Renal cortex interstitium (tissue), 15 donors: Measurements from ENCODE around the gene NUDT4. TPM values are rescaled to one million over a fixed set of nuclear protein-coding genes. Genes with fewer than 3 reads are reported as not detected.
A peak's percentile ranks its signal among the peaks of the same experiment; 100 is the strongest.

Source experiments
- DNase-seq, 11 donors: peaks; one replicate each; pipeline ENCODE4 v3.0.0-alpha.2; 2013; ENCODE audit warnings: low read depth in 9 of 11, low spot score in 4 of 11; ENCODE audit errors: extremely low read depth in 1 of 11
- long read RNA-seq, 16 experiments: transcript quantifications; one replicate each; lab custom pipeline, GENCODE V29; 2026
- polyA plus RNA-seq, 3 donors: library from polyadenylated mRNA; unstranded; fragments of 120-200 nt; gene quantifications; one replicate each; pipeline ENCODE4 v1.2.1, GENCODE V29; 2013; ENCODE audit not compliant: insufficient read length in 3 of 3

NUDT4 gene
- polyA plus RNA-seq, result 100 to 1,000 TPM; 113 to 141 (median 115) TPM
- long read RNA-seq, donor 1, full-length matches to known transcripts, result 52 of 64 reads
- long read RNA-seq, donor 1, partial matches to known transcripts, result 12 of 64 reads
- long read RNA-seq, donor 1, other reads (novel, unspliced or antisense), result 0 of 64 reads
- long read RNA-seq, donor 2, full-length matches to known transcripts, result 51 of 56 reads
- long read RNA-seq, donor 2, partial matches to known transcripts, result 5 of 56 reads
- long read RNA-seq, donor 2, other reads (novel, unspliced or antisense), result 0 of 56 reads
- long read RNA-seq, donor 3, full-length matches to known transcripts, result 83 of 283 reads
- long read RNA-seq, donor 3, partial matches to known transcripts, result 200 of 283 reads
- long read RNA-seq, donor 3, other reads (novel, unspliced or antisense), result 0 of 283 reads
- long read RNA-seq, donor 4, full-length matches to known transcripts, result 30 of 30 reads
- long read RNA-seq, donor 4, partial matches to known transcripts, result 0 of 30 reads
- long read RNA-seq, donor 4, other reads (novel, unspliced or antisense), result 0 of 30 reads
- long read RNA-seq, donor 5, result 0 reads
- long read RNA-seq, donor 6, full-length matches to known transcripts, result 48 of 58 reads
- long read RNA-seq, donor 6, partial matches to known transcripts, result 10 of 58 reads
- long read RNA-seq, donor 6, other reads (novel, unspliced or antisense), result 0 of 58 reads
- long read RNA-seq, donor 7, full-length matches to known transcripts, result 42 of 47 reads
- long read RNA-seq, donor 7, partial matches to known transcripts, result 5 of 47 reads
- long read RNA-seq, donor 7, other reads (novel, unspliced or antisense), result 0 of 47 reads
- long read RNA-seq, donor 8, full-length matches to known transcripts, result 97 of 105 reads
- long read RNA-seq, donor 8, partial matches to known transcripts, result 8 of 105 reads
- long read RNA-seq, donor 8, other reads (novel, unspliced or antisense), result 0 of 105 reads
- long read RNA-seq, donor 9, full-length matches to known transcripts, result 46 of 46 reads
- long read RNA-seq, donor 9, partial matches to known transcripts, result 0 of 46 reads
- long read RNA-seq, donor 9, other reads (novel, unspliced or antisense), result 0 of 46 reads
- long read RNA-seq, donor 10, full-length matches to known transcripts, result 46 of 182 reads
- long read RNA-seq, donor 10, partial matches to known transcripts, result 136 of 182 reads
- long read RNA-seq, donor 10, other reads (novel, unspliced or antisense), result 0 of 182 reads
- long read RNA-seq, donor 11, full-length matches to known transcripts, result 47 of 54 reads
- long read RNA-seq, donor 11, partial matches to known transcripts, result 7 of 54 reads
- long read RNA-seq, donor 11, other reads (novel, unspliced or antisense), result 0 of 54 reads
- long read RNA-seq, donor 12, full-length matches to known transcripts, result 31 of 31 reads
- long read RNA-seq, donor 12, partial matches to known transcripts, result 0 of 31 reads
- long read RNA-seq, donor 12, other reads (novel, unspliced or antisense), result 0 of 31 reads
- long read RNA-seq, donor 13, result 0 reads
- long read RNA-seq, donor 14, full-length matches to known transcripts, result 34 of 154 reads
- long read RNA-seq, donor 14, partial matches to known transcripts, result 36 of 154 reads
- long read RNA-seq, donor 14, other reads (novel, unspliced or antisense), result 84 of 154 reads
- long read RNA-seq, donor 15, full-length matches to known transcripts, result 30 of 30 reads
- long read RNA-seq, donor 15, partial matches to known transcripts, result 0 of 30 reads
- long read RNA-seq, donor 15, other reads (novel, unspliced or antisense), result 0 of 30 reads
- long read RNA-seq, donor 16, full-length matches to known transcripts, result 134 of 146 reads
- long read RNA-seq, donor 16, partial matches to known transcripts, result 12 of 146 reads
- long read RNA-seq, donor 16, other reads (novel, unspliced or antisense), result 0 of 146 reads

- DNase-seq, result peak in 10 of 11 donors; percentile 87 to 96 (median 93)
Observed at GRCh38 chr12:93377252-93378195, at the start of gene NUDT4. Gene NUDT4, plus strand, starts transcription at chr12:93377925. Its CDS starts 398 bp downstream, at chr12:93378323.

DNA sequence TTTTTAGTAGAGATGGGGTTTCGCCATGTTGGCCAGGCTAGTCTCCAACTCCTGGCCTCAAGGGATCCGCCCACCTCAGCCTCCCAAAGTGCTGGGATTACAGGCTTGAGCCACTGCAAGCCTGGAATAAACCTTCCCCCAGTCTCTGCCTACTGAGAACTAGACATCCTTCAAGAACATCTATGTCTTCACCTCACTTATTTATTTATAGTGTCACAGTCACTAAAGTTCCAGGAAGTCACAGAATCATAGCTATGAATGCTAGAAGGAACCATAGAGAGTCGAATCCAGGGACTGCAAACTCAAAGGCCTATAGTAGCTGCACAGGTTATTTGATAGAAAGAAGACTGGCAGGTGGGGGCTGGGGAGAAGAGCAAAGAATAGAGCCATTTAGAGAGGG, 44.7 kb upstream of the NUDT4 start:
- no peak for DNase-seq

- DNase-seq, result no peak
Observed at GRCh38 chr12:93333828-93334227, 43.9 kb upstream of the NUDT4 start.

DNA sequence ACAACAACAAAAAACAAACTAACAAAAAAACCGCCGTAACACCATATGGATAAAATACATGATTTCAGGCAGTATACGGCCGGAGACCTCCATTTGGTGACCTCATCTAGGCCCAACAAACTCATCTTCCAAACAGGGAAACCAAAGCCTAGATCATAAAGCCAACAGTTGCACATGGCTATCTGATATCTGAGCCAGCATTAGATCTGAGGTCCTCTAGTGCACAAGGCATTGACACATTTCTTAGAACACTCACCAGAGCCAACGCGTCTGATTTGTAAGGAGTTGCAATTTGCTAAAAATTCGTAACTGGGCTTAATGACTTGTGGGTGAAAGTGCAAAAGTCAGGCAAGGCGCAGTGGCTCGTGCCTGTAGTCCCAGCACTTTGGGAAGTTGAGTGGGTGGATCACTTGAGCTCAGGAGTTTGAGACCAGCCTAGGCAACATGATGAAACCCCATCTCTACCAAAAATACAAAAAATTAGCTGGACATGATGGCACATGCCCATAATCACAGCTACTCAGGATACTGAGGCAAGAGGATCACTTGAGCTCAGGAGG, 42.0 kb upstream of the NUDT4 start:
- DNase-seq, result no peak

- peak in 1 of 11 donors; percentile 34 for DNase-seq
Observed at GRCh38 chr12:93336291-93336741, 41.4 kb upstream of the NUDT4 start.

DNA sequence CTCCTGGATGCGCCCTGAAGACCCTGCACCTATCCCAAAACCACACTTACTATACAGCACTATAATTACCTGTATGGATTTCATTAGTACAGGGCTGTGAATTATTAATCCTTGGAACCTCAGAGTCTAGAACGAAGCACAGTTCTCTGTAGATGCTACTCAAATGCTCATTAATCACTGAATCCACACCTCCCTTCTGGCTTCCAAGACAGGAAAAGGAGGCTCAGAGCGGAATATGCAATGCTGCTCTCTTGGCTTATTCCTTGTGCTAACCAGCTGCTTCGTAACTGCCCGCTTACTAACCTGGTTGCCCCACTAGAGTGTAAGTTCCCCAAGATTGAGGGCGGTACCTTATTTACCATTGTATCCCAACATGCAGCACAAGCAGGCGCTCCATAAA, 39.1 kb upstream of the NUDT4 start:
- DNase-seq, result no peak

DNA sequence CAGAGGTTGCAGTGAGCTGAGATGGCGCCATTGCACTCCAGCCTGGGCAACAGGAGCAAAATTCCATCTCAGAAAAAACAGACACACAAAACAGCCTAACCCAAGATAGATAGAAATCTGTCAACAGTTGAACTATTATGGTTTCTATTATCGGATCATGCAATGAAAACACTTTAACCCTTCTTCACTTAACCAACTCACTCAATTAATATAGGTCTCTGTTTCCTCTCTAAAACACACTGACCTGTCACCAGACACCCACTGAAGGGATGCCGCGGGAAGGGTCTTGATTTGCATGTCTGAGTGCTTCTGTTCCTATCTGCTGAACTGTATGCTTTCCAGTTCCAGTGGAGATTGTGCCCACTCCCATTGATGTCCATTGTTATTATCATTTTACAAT, 38.0 kb upstream of the NUDT4 start:
- DNase-seq, result no peak

- DNase-seq, result no peak
Observed at GRCh38 chr12:93341409-93342049, 36.2 kb upstream of the NUDT4 start.

GRCh38 chr12:93347054-93347785, 30.5 kb upstream of the NUDT4 start:
- DNase-seq, result no peak

- no peak for DNase-seq
Observed at GRCh38 chr12:93348575-93349435, 28.9 kb upstream of the NUDT4 start.

DNA sequence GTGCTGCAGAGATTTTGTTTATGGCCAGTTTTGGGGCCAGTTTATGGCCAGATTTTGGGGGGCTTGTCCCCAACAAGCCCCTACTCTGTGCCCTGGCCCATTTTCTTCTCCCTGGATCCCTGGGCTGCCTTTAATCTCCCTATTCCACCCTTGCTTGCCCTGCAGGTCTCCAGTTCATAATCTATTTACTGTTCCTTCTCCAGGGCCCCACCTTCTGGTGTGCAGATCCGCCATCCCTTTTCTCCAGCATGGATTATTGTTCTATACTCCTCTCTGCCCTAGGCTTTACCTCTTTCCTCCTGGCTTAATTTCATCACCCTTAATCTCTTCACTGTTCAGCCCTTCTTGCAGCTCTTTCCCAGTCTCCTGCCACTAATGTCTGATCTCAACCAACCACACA, 26.0 kb upstream of the NUDT4 start:
- DNase-seq, result no peak

GRCh38 chr12:93352321-93352720, 25.4 kb upstream of the NUDT4 start:
- DNase-seq, result no peak

- DNase-seq, result no peak
Observed at GRCh38 chr12:93356214-93356613, 21.5 kb upstream of the NUDT4 start.

DNA sequence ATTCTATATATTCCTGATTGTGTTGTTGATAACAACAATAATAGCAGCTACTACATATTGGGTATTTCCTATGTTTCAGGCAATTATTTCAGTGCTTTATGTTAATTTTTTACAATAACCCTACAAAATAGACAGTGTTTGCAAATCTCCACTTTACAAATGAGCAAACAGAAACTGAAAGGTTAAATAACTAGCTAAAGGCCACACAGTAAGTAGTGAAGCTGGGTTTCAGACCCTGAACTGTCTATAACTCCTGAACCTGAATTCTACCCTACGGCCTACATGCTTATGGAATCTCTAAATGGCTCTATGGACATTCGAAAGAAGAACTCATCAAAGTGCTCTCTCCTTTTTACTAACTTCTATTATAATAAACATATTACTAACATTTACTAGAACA, 19.7 kb upstream of the NUDT4 start:
- DNase-seq, result no peak

DNA sequence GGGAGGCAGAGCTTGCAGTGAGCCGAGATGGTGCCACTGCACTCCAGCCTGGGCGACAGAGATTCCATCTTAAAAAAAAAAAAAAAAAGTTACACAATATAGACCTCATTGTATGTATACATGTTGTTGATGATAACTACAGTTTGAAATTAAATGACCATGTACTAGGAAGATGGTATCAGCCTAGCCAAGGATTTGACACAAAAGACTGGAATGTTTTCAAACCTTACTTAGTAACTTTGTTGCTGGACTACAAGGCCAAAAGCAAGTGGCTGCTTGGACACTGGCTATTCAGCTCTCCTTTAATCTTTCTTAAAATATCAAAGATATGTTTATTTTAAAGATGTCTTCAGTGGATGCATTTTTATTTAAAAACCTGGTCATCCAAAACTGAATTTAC, 18.9 kb upstream of the NUDT4 start:
- DNase-seq, result no peak
